ENCODE measurements around the gene NDUFS2. TPM values are rescaled to one million over a fixed set of nuclear protein-coding genes. Genes with fewer than 3 reads are reported as not detected.
A peak's percentile ranks its signal among the peaks of the same experiment; 100 is the strongest.

The NDUFS2 gene
- total and polyA plus RNA-seq, 2 of the 8 experiments (the other 6 are each of a cell fraction or from before 2014, with no cell fraction given), result 95.1 to 113 TPM

DNA sequence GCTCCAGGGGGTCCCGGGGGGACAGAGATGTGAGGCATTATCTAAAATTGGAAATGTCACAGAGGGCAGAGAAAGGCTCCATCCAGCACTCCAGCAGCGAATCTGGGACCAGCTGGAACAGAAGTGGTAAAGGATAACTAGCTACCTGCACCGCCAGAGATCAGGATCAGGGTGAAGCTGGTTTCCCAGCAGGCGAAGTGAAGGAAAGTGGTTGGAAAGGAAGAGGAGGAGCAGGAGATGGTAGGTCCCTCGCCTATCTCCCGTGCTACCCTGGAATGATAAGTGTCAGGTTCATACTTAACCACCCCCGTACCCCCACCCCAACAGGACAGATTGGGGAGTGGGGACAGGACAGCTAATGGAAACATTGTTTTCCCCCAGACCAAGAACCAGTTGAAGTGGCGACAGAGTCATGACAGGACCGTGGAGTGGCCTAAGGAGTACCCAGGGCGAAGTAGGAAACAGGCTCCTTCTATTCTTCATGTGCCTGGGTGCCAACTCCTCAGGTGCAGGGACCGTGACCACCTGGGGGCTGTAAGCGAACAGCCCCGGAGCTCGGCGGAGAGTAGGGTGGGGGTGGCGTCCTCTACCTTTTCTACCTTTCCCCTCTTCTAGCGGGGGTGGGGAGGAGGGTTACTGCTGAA is 25.6 kb upstream of the NDUFS2 start:
- CTCF ChIA-PET (ENCODE audit: partially characterized antibody), result interaction anchor here (0.8 to 2.8 kb wide), 9 partner anchors 10 to 495 kb away, joined by 3 to 27 read pairs (median 3); partner anchors contain the start of genes ADAMTS4, PPOX and TOMM40L
- WGBS, 2 experiments (ENCODE audit: extremely low coverage in 1 of 2, insufficient coverage in 1 of 2, insufficient read length in 1 of 2, insufficient replicate concordance in 2 of 2, low coverage in 1 of 2, low lambda C conversion rate in 2 of 2, missing lambda C conversion rate in 1 of 2), result 27% methylated on average over 16 of the region's 17 CpGs; no CpG with 5 or more reads in 1 of the 2 experiments
- FAIRE-seq, result no peak
- TF ChIP-seq KDM5A (IDR thresholded peaks at IDR 0.05; ENCODE audit: low read length) (no peak), SIN3A (conservative IDR thresholded peaks at IDR 0.05 in 1 of 2, IDR thresholded peaks at IDR 0.05 in 1 of 2; ENCODE audit: low read depth in 1 of 2, low read length in 2 of 2) (no peak), RNF2 (IDR thresholded peaks at IDR 0.05; ENCODE audit: borderline replicate concordance, low read depth, low read length, missing control alignments, poor library complexity, severe bottlenecking) (no peak), EGR1 (IDR thresholded peaks at IDR 0.05; ENCODE audit: borderline replicate concordance, low read depth, low read length) (no peak), CBX5 (IDR thresholded peaks at IDR 0.05; ENCODE audit: low read depth, low read length) (no peak), POLR2A (IDR thresholded peaks at IDR 0.05; ENCODE audit: control extremely low read depth in 1 of 2, low read depth in 2 of 2, low read length in 2 of 2) (no peak), SP1 (IDR thresholded peaks at IDR 0.05; ENCODE audit: low read depth, low read length) (no peak), EZH2 (IDR thresholded peaks at IDR 0.05; ENCODE audit: low read depth, low read length, severe bottlenecking) (no peak), SIX5 (IDR thresholded peaks at IDR 0.05; ENCODE audit: low read depth, low read length) (no peak), KDM1A (IDR thresholded peaks at IDR 0.05; ENCODE audit: borderline replicate concordance, low read length) (no peak), RFX5 (IDR thresholded peaks at IDR 0.05; ENCODE audit: borderline replicate concordance, low read depth, low read length) (no peak), SP4 (IDR thresholded peaks at IDR 0.05; ENCODE audit: low read length) (no peak)

More for the DNA sequence above, 25.6 kb upstream of the NDUFS2 start:
- peak overlapping the region; percentile 66 to 96 (median 84) for H3K4me3 ChIP-seq (ENCODE audit: extremely low read depth in 1 of 4, insufficient read depth in 2 of 4, low read depth in 3 of 4, low read length in 4 of 4)
- H3K79me1 ChIP-seq (ENCODE audit: low read depth, low read length), result peaks cover 4% of the 10 kb centered on the region
- no peak overlapping the region for H4K91ac ChIP-seq (replicated peaks; ENCODE audit: insufficient read length, low read length)
- peak overlapping the region; percentile 88; the same call in 1 of the 2 replicates for H3K27ac ChIP-seq (ENCODE audit: low read depth, low read length)
- peak overlapping the region in 3 of 4 experiments; percentile 3 to 83 (median 81); a peak in 5 of 7 replicates for H3K9ac ChIP-seq (replicated peaks in 1 of 4; ENCODE audit: extremely low read depth in 1 of 4, low read depth in 3 of 4, low read length in 3 of 4)
- H2BK5ac ChIP-seq (ENCODE audit: low read depth, low read length), result peak overlapping the region; percentile 99; the same call in 1 of the 2 replicates
- H2BK20ac ChIP-seq (ENCODE audit: low read length), result no peak overlapping the region
- H3K23me2 ChIP-seq (ENCODE audit: low read depth, low read length), result peaks cover 2% of the 10 kb centered on the region; the same call in 1 of the 2 replicates
- DNase-seq (ENCODE audit: low read depth in 1 of 2, low spot score in 2 of 2), result no peak
- no peak overlapping the region; the same call in 1 of the 2 replicates for H4K8ac ChIP-seq (ENCODE audit: extremely low read depth, insufficient read depth, low read length)
- H3K18ac ChIP-seq (ENCODE audit: extremely low read depth, low read length), result no peak overlapping the region
- H4K20me1 ChIP-seq (replicated peaks in 1 of 2; ENCODE audit: control insufficient read depth in 1 of 2, insufficient read depth in 2 of 2, low read length in 2 of 2), result peaks cover 0 to 6% of the 10 kb centered on the region in 2 experiments
- H3K23ac ChIP-seq (ENCODE audit: insufficient read length), result no peak overlapping the region
- no peak overlapping the region for H4K5ac ChIP-seq (ENCODE audit: insufficient read length, low read depth, low read length)
- no peaks in the 10 kb centered on the region for H3K9me3 ChIP-seq (ENCODE audit: insufficient read depth in 2 of 2, low read depth in 1 of 2, low read length in 1 of 2)
- H2BK12ac ChIP-seq (ENCODE audit: low read depth, low read length), result no peak overlapping the region
- H3K14ac ChIP-seq (ENCODE audit: insufficient read length), result no peak overlapping the region
- peak overlapping the region; percentile 61 to 93 for H3K4me2 ChIP-seq (ENCODE audit: insufficient read depth in 1 of 2, low read depth in 2 of 2, low read length in 2 of 2)
- peak overlapping the region; percentile 62 for H3K4ac ChIP-seq (replicated peaks; ENCODE audit: insufficient read length, low read depth, low read length)
- H3K56ac ChIP-seq (replicated peaks; ENCODE audit: insufficient read length, low read depth, low read length), result no peak overlapping the region
- no peak overlapping the region for H2BK15ac ChIP-seq (ENCODE audit: low read length)
- peaks cover 7 to 36% (median 21%) of the 10 kb centered on the region in 4 experiments; a peak in 6 of 8 replicates for H3K36me3 ChIP-seq (ENCODE audit: control insufficient read depth in 2 of 4, insufficient read depth in 4 of 4, low read length in 3 of 4)
- H2BK120ac ChIP-seq (replicated peaks; ENCODE audit: low read depth, low read length), result no peak overlapping the region
- H2AK5ac ChIP-seq (ENCODE audit: low read depth, low read length), result no peak overlapping the region
- H2AFZ ChIP-seq (ENCODE audit: low read length), result no peak overlapping the region
- H3K79me2 ChIP-seq (ENCODE audit: control insufficient read depth in 1 of 2, insufficient read depth in 2 of 2, low read length in 2 of 2), result peaks cover 0 to 4% of the 10 kb centered on the region in 2 experiments; a peak in 1 of 4 replicates
- POLR2A ChIA-PET (ENCODE audit: partially characterized antibody), result interaction anchor here (0.6 to 4.0 kb wide), 23 partner anchors 10 to 177 kb away, joined by 3 to 51 read pairs (median 4); partner anchors contain the start of genes ADAMTS4, APOA2, DEDD and F11R
- peaks cover 0 to 13% (median under 1%) of the 10 kb centered on the region in 4 experiments; a peak in 3 of 7 replicates for H3K4me1 ChIP-seq (replicated peaks in 1 of 4; ENCODE audit: control insufficient read depth in 3 of 4, insufficient read depth in 4 of 4, low read length in 3 of 4)
- no peaks in the 10 kb centered on the region for H3K27me3 ChIP-seq (replicated peaks in 1 of 4; ENCODE audit: control insufficient read depth in 3 of 4, extremely low read depth in 1 of 4, insufficient read depth in 3 of 4, low read length in 3 of 4)

All from H1 (cell line).